Measurements from ENCODE around the gene LIAS. TPM values are rescaled to one million over a fixed set of nuclear protein-coding genes. Genes with fewer than 3 reads are reported as not detected.
"Not testable (repeated sequence)": the region's sequence is repeated elsewhere in the genome, so short reads cannot be mapped to it uniquely, and the experiment has no call there.

The LIAS gene
- total and polyA plus RNA-seq, 3 donors from 2014 or later = 24.0 to 59.0 (median 31.1) TPM

GRCh38 chr4:39495446-39496213 lies 36.8 kb downstream of the LIAS start:
- Histone ChIP-seq H3K27ac (no peak overlapping the region), H3K27me3 (no peaks in the 10 kb centered on the region), H3K4me1 (no peaks in the 10 kb centered on the region), H3K9me3 (no peaks in the 10 kb centered on the region), H3K36me3 (ENCODE audit: low read depth, missing control alignments) (no peaks in the 10 kb centered on the region), H3K4me3 (no peak overlapping the region)
- TF ChIP-seq, protein P1, sequence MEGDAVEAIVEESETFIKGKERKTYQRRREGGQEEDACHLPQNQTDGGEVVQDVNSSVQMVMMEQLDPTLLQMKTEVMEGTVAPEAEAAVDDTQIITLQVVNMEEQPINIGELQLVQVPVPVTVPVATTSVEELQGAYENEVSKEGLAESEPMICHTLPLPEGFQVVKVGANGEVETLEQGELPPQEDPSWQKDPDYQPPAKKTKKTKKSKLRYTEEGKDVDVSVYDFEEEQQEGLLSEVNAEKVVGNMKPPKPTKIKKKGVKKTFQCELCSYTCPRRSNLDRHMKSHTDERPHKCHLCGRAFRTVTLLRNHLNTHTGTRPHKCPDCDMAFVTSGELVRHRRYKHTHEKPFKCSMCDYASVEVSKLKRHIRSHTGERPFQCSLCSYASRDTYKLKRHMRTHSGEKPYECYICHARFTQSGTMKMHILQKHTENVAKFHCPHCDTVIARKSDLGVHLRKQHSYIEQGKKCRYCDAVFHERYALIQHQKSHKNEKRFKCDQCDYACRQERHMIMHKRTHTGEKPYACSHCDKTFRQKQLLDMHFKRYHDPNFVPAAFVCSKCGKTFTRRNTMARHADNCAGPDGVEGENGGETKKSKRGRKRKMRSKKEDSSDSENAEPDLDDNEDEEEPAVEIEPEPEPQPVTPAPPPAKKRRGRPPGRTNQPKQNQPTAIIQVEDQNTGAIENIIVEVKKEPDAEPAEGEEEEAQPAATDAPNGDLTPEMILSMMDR (IDR thresholded peaks at IDR 0.05) = no peak
- no peak for TF ChIP-seq POLR2A (IDR thresholded peaks at IDR 0.05)
- DNase-seq = no peak
- 75 to 77% methylated on average over 4 of the region's 4 CpGs for WGBS, 2 donors
- intact Hi-C loops (cut with DNase I; ENCODE audit: low total_unique reads) = no loop called here

GRCh38 chr4:39497909-39498726 lies 39.3 kb downstream of the LIAS start:
- DNase-seq = no peak
- Histone ChIP-seq H3K4me3 (no peak overlapping the region), H3K4me1 (no peaks in the 10 kb centered on the region), H3K36me3 (ENCODE audit: low read depth, missing control alignments) (no peaks in the 10 kb centered on the region), H3K27me3 (no peaks in the 10 kb centered on the region), H3K9me3 (no peaks in the 10 kb centered on the region), H3K27ac (no peak overlapping the region)
- intact Hi-C loops (cut with DNase I; ENCODE audit: low total_unique reads) = no loop called here
- TF ChIP-seq, protein P1 (IDR thresholded peaks at IDR 0.05) = no peak
- no peak for TF ChIP-seq POLR2A (IDR thresholded peaks at IDR 0.05)
- 83% methylated on average over 1 of the region's 1 CpG for WGBS, 2 donors

DNA sequence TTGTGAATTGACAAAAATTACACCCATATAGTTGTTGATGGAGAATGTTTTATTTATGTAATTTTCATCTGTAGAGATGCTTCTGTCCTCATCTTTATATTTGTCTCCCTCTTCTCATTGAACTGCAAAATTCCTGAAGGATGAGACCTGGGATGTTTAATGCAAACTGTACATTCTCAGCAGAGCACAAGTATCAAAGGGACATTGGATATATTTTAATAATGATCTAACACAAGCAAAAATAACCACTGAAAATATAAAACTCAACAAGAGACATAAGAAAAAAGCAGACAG lies 39.8 kb downstream of the LIAS start:
- no peak for TF ChIP-seq POLR2A (IDR thresholded peaks at IDR 0.05)
- no peaks in the 10 kb centered on the region for H3K27me3 ChIP-seq
- H3K36me3 ChIP-seq (ENCODE audit: low read depth, missing control alignments) = no peaks in the 10 kb centered on the region
- intact Hi-C loops (cut with DNase I; ENCODE audit: low total_unique reads) = no loop called here
- H3K4me3 ChIP-seq = no peak overlapping the region
- no peaks in the 10 kb centered on the region for H3K9me3 ChIP-seq
- H3K27ac ChIP-seq = no peak overlapping the region
- no peaks in the 10 kb centered on the region for H3K4me1 ChIP-seq
- no peak for DNase-seq

- Histone ChIP-seq H3K9me3 (no peaks in the 10 kb centered on the region), H3K27ac (no peak overlapping the region), H3K4me3 (no peak overlapping the region), H3K36me3 (ENCODE audit: low read depth, missing control alignments) (no peaks in the 10 kb centered on the region), H3K27me3 (no peaks in the 10 kb centered on the region), H3K4me1 (no peaks in the 10 kb centered on the region)
- DNase-seq = no peak
- intact Hi-C loops (cut with DNase I; ENCODE audit: low total_unique reads) = no loop called here
- TF ChIP-seq, protein P1 (IDR thresholded peaks at IDR 0.05) = no peak
- no peak for TF ChIP-seq POLR2A (IDR thresholded peaks at IDR 0.05)
Observed at GRCh38 chr4:39502019-39502663, 43.3 kb downstream of the LIAS start.

DNA sequence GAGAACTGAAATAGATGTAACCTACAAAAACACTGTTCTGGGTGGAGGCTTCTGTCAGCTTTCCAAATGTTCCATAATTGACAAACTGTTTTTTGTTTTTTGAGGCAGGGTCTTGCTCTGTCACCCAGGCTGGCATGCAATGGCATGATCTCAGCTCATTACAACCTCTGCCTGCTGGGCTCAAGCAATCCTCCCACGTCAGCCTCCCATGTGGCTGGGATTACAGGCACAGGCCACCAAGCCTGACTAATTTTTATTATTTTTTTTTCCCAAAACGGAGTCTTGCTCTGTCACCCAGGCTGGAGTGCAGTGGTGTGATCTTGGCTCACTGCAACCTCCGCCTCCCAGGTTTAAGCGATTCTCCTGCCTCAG lies 43.8 kb downstream of the LIAS start:
- DNase-seq; H3K27me3 ChIP-seq; H3K36me3 ChIP-seq (ENCODE audit: low read depth, missing control alignments); intact Hi-C loops (cut with DNase I; ENCODE audit: low total_unique reads); H3K4me1 ChIP-seq; H3K4me3 ChIP-seq; H3K27ac ChIP-seq; H3K9me3 ChIP-seq: not testable (repeated sequence)
- 86 to 87% methylated on average over 4 of the region's 4 CpGs for WGBS, 2 donors

Data from testis (tissue), 3 donors.